Glomerular visceral epithelial cell (primary cell): Measurements from ENCODE around the gene HERPUD2.
"Not testable (repeated sequence)": the region's sequence is repeated elsewhere in the genome, so short reads cannot be mapped to it uniquely, and the experiment has no call there.

Experiments
- DNase-seq: peaks from one replicate; pipeline ENCODE4 v3.0.0-alpha.2; 2016; ENCODE audit errors: extremely low spot score

The HERPUD2 gene

GRCh38 chr7:35677582-35678356 is 17.2 kb downstream of the HERPUD2 start:
- DNase-seq, result no peak

- DNase-seq, result no peak
These were observed 18.7 kb downstream of the HERPUD2 start for GRCh38 chr7:35676211-35676610.

- no peak for DNase-seq
These were observed 23.9 kb downstream of the HERPUD2 start for GRCh38 chr7:35670856-35671569.

- not testable (repeated sequence) for DNase-seq
These were observed 34.5 kb downstream of the HERPUD2 start for GRCh38 chr7:35660411-35660810.

GRCh38 chr7:35658606-35659201 is 36.2 kb downstream of the HERPUD2 start:
- no peak for DNase-seq

- DNase-seq, result no peak
These were observed 37.8 kb downstream of the HERPUD2 start for GRCh38 chr7:35657125-35657524.

DNA sequence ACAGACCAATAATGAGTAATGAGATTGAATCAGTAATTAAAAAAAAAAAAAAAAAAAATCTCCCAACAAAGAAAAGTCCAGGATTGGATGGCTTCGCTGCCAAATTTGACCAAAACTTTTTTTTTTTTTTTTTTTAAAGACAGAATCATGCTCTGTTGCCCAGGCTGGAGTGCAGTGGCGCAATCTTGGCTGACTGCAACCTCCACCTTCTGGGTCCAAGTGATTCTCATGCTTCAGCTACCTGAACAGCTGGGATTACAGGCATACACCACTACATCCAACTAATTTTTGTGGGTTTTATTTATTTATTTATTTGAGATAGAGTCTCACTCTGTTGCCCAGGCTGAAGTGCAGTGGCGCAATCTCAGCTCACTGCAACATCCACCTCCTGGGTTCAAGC is 40.4 kb downstream of the HERPUD2 start:
- not testable (repeated sequence) for DNase-seq

DNA sequence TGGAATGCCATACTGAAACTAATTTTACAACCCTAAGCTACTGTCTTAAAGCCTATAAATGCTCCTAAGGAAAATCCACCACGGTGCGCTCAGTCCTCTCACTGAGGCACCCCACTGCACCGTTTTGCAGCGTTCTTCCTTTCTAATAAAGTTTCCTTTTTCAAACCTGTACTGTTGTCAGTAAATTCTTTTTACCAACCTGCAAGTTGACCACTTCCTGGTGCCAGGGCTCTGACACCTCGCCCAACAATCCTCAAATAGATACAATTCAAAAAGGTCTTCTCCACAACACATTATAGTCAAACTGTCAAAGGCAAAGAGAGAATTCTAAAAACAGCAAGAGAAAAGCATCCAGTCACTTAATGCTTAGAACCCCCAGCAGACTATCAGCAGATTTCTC is 42.8 kb downstream of the HERPUD2 start:
- no peak for DNase-seq

- no peak for DNase-seq
These were observed 44.2 kb downstream of the HERPUD2 start for GRCh38 chr7:35650751-35651150.

DNA sequence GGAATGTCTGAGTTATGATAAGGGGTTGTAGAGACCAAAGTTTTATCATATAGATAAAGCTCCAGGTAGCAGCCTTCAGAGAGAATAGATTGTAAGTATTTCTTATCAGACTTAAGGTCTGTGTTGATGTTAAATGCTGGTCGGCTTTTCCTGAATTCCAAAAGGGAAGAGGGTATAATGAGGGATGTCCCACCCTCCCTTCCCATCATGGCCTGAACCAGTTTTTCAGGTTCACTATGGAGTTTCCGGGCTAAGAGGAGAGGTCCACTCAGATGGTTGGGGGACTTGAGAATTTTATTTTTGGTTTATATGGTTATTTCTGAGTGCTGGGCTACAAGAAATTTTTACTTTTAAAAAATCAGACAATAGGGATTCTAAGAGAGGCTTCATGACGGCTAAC is 45.2 kb downstream of the HERPUD2 start:
- DNase-seq, result no peak

DNA sequence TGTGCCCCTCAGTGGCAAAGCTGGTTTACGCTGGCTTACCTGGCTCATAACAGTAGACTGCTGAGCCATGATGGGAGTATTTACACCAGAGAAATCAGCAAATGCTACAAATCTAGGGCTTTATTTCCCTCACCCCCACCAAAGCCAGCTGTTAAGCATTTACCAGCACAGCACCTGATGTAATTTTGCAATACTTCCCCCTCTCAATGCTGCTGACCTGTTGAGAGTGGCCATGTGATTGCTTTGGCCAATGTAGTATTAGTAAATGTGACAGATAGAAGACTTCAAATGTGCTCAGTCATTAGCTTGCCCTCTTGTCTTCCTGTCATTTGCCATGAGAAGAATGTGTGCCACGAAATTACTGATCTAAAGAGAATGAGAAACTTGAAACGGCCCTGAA is 46.6 kb downstream of the HERPUD2 start:
- DNase-seq, result no peak

DNA sequence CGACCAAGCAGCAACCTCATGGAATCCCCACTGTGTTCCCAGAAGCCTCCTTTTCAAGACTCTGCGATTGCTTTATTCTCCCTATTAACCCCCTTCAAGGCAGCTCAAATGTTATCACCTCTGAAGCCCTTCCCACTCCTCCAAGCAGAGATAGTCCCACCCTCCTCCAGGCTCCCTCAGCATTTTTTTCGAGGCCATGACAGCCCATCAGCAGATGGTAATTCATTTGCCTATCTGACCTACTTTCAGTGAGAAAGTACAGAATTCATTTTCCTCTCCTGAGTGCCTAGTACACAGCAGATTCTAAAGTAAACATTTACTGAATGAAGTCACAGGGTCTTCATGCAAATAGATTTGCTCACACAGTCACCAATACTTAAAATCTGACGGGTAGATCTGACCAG is 47.8 kb downstream of the HERPUD2 start:
- no peak for DNase-seq

DNA sequence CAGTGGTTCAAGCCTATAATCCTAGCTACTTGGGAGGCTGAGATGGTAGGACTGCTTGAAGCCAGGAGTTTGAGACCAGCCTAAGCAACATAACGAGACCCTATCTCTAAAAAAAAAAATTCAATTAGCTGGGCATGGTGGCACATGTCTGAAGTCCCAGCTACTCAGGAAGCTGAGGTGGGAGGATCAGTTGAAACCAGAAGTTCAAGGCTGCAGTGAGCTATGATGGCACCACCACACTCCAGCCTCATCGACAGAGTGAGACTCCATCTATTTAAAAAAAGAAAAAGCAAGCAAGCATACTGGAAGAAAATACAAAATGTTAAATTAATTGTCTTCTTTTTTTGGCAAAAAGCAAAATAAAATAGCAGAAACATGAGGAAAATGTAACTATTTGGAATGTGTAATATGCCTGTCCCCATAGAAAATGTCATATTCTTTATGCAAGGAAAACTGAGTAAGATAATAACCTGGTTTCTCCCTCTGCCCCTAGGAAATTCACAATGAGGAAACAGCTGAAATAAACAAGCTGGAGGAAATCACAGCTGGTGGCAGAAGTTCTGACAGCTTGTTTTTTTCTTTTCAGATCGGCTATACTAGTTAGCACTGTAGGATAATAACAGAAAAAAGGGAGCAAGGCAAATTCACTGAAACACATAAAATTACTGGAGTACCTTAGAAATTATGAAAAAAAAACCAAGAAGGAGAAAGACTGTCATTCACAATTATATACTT is 48.5 kb downstream of the HERPUD2 start:
- no peak for DNase-seq

DNA sequence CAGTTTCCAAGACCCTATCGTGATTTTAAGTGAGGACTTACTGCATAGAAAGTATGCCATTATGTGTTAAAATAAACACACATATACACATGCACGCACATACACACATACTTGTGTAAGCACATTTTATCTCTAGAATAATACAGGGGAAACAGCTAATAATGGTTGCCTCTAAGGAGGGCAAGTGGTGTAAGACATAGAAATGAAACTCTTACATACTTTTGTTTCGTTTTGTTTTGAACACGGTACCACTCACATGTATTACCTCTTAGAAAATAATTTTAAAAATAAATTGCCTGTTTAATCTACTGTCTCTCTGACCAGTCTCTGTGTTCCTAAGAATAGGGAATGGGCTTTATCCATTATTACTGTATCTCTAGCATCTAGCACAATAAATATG is 49.2 kb downstream of the HERPUD2 start:
- DNase-seq, result no peak

- DNase-seq, result peak; percentile 2
These were observed 64.6 kb downstream of the HERPUD2 start for GRCh38 chr7:35630024-35630972.

- peak; percentile 40 for DNase-seq
These were observed 70.4 kb downstream of the HERPUD2 start for GRCh38 chr7:35624299-35625186.

- DNase-seq, result no peak
These were observed 71.6 kb downstream of the HERPUD2 start for GRCh38 chr7:35623381-35623780.

- DNase-seq, result no peak
These were observed 75.1 kb downstream of the HERPUD2 start for GRCh38 chr7:35619863-35620262.

DNA sequence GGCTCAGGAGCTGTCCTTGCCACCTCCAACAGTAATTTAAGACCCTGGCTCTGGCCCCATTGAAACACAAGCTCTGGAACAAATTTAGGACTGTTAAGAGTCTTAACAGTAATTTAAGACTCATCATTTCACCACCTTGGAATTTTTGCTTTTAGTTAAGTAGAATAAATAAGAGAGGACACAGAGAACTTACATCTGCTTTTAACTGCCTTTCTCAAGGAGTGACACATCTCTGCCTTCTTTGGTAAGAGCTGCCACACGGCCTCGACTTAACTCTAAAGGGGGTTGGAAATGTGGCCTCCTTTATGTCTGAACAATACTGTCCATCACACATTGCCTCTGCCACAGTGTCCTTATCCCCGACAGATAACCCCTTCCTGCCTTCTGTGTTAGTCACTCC is 77.9 kb downstream of the HERPUD2 start:
- no peak for DNase-seq

- DNase-seq, result no peak
These were observed 81.8 kb downstream of the HERPUD2 start for GRCh38 chr7:35613150-35613549.
